RPMI8226 (cell line): ENCODE results near the gene SLC6A6.

Experiments
- DNase-seq: peaks from one replicate; pipeline ENCODE4 v3.0.0-alpha.2; 2015

Gene SLC6A6

DNA sequence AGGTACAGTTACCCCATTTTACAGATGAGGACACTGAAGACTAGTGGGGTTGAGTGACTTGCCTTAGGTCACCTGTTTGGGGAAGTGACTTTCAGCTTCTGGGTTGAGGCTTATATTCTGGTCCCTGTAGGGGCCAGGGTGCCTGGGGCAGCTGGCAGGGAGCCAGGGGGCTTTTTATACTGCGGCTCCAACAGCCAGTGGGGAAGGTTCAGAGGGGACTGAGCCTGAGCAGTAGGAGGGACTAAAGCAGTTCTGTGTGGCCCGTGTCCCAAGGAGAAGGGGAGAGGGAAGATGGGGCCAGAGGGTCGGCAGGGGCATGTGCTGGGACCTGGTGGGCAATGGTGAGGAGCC is 37.7 kb downstream of the SLC6A6 start:
- no peak for DNase-seq

- no peak for DNase-seq
Measured at GRCh38 chr3:14440531-14441239, 38.3 kb downstream of the SLC6A6 start.

DNA sequence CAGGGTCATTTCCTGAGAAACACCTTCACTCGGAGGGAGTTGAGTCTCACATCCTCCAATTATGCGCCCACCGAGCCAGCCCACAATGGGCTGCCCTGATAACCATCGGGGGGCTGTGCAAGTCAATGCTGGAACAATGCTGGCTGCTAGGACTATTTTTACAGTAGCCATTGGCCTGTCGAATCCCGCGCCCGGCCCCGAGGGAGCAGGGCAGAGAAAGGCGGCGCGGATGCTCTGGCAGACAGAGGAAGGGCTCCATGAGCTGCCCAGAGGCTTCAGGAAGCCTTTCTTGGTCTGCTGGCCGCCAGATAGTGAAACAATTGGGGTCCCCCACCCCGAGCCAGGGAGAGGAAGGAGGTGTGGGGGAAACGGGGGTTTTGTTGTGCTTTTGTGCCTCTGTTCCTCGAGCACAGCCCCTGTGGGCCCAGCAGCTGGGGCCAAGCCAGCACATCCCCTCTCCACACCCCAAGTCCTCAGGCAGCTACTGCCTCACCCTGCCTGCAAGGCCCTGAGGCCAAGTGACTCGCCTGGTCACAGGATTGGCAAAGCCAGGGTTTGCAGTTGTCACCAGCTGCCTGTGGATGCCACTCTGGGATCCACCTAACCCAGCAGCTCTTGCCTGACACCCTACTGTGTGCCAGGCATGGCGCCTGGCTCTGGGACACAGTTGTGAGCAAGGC is 39.0 kb downstream of the SLC6A6 start:
- DNase-seq, result no peak

DNA sequence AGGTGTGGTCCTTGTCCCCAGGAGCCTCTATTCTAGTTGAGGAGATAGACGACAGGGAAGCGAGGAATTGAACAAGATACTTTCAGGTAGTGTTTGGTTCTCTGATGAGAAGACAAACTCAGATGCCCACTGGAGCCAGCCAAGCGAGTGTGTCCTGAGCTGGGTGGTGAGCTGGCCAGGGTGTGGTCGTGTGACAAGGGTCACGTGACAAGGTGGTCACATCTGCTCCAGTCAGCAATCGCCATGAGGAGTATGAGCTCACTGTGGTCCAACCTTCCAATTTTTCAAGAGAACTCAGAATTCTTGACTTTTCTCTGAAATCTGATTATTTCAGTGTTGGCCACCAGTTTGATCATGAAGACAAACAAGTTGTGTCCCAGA is 39.5 kb downstream of the SLC6A6 start:
- no peak for DNase-seq

- no peak for DNase-seq
Measured at GRCh38 chr3:14444380-14444779, 42.0 kb downstream of the SLC6A6 start.

GRCh38 chr3:14445773-14446172 is 43.4 kb downstream of the SLC6A6 start:
- no peak for DNase-seq

GRCh38 chr3:14446988-14447570 is 44.7 kb downstream of the SLC6A6 start:
- no peak for DNase-seq

GRCh38 chr3:14448063-14448462 is 45.7 kb downstream of the SLC6A6 start:
- DNase-seq, result no peak

DNA sequence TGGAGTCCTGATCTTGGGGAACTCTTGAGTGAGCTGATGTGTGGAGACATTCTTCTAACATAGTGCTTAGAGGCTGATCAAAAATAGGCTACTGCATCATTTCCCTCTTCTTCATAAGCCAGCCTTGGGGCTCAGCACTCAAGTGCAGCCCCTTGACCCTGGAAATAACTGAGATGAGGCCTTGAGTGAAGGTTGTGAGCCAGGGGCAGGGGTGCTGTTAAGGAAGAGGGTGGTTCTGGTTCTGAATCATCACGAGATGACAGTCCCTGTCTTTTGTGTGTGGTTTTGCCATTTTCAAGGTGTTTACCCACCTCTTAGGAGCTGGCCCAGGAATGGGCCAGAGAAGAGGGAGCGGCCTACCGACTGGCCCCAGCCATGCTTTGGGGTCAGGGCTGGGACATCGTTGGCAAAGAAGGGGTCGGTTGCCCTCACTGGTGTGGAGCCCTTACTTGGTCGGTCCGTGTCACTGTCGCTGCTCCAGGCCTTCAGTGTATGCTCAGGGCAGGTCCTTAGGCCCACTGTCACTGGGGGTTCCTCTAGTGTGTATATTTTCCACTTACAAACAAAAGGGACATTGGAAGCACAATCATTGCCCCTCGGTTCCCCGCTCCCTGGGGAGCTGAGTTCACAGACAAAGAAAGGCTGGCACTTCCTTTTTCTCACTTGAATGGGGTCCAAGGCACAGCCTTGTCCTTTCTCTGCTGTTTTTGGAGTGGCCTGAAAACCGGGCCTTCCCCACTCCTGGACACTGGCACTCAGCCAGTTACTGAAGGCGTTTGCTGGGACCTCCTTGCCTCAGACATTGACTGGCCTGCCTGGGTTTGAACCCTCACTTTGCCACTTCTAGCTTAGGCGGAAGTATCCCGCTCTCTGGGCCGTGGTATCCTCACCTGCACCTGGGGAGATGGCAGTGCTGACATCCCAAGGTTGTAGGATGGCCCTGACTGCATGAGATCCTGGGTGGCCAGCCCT is 46.6 kb downstream of the SLC6A6 start:
- no peak for DNase-seq

- no peak for DNase-seq
Measured at GRCh38 chr3:14450506-14450905, 48.1 kb downstream of the SLC6A6 start.

DNA sequence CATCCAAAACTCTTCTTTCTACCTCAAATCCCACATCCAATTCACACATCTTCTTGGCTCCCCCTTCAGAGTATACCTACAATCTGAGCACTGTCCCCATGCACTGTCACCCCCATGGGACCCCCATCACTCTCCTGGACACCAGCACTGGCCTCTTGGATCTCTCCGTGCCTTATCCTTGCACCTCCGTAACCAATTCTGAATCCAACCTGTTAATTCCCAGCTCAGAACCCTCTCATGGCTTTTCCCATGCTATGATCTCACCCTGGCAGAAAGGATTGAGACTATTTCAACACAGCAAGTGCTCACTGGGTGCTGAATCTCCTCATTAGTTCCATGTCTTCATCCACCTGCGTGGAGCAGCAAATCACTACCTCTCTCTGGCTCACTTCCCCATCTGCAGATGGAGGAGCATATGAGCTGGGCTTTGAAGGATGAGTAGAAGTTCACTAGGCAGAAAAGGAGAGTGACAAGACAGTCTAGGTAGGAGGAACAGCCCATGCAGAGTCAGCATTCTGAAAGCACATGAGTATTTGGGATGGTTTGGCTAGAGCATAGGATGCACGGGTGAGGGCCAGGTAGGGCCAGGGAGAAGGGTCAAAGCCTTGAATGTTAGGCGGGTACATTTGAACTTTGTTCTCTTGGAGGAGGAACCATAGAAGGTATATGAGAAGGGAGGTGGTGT is 48.7 kb downstream of the SLC6A6 start:
- no peak for DNase-seq

DNA sequence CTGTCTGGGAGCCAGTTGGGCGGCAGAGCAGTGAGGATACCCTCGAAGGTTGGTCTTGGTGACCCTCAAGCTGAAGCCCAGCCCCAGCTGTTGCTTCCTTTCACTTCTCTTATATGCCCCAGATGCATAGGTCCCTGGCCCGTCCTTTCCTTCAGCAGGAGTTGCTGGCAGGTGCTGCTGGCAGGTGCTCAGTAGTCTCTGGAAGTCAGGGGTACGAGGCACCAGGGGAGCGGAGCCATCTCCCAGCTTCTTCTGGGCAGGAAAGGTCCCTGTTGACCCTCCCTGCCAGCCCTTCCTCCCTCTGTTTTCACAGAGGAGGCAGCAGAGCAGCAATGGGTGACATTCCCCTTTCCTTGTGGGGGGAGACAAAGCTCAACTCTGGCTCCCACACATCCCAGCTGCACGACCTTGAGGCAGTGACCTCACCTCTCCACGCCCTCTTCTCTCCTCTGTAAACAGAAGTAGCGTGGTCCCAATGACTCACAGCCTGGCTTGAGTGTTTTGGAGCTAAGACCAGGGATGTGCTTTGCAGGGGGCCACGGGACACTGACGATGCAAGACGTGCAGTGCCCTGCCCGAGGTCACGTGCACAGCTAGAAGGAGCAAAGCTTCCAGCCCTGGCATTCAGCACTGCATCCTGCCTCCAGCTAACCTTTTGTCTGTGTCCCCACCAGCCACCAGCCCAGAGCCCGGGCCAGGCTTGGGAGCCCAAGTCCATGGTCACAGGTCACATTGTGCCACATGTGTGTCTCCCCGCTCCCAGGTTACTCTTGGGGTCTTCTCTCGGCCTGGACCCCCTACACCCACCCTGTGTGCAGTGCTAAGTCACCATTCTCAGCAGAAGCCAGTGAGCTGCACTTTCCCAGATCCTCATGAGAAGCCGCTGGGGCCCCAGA is 49.7 kb downstream of the SLC6A6 start:
- DNase-seq, result no peak

DNA sequence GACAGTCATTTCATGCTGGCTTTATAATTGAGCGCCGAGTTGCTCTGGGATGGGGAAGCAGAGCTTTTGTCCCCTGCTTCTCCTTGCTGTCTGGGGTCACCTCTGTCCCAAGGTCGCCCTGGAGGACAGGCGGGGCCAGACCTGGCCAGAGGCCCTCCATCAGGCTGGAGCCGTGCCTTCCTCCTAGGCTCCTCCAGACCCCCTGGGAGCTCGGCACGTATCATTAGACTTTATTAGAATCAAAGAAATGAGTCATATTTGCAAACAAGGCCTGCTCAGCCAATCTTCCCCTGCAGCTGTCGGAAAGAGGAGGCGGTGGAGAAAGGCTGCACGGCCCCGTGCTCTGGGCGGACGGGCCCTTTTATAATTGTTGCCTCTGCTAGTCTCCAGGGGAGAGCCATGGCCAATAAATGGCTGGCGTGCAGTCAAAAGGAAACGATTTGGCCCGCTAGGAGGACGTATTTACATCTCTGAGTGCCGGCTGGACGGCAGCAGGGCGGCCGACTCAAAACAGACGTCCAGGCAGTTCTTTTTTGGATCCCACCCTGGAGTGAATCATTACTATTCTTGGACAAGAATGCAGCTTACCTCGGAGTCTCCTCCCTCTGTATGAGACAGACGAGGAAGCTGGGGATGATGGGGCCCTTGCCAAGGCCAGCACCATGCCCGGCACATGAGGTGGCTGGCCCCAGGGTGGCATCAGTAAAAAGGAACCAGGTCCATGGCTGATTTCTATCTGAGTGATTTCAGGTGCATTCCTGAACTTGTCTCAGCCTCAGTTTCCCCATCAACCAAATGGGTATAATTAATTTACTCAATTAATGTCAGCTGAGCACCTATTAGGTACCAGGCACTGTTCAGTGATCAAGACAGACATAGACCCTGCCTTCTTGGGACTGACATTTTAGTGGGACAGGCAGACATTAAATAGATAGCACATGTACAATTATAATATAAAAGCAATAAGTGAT is 50.6 kb downstream of the SLC6A6 start:
- no peak for DNase-seq

- DNase-seq, result no peak
Measured at GRCh38 chr3:14453876-14454638, 51.7 kb downstream of the SLC6A6 start.

DNA sequence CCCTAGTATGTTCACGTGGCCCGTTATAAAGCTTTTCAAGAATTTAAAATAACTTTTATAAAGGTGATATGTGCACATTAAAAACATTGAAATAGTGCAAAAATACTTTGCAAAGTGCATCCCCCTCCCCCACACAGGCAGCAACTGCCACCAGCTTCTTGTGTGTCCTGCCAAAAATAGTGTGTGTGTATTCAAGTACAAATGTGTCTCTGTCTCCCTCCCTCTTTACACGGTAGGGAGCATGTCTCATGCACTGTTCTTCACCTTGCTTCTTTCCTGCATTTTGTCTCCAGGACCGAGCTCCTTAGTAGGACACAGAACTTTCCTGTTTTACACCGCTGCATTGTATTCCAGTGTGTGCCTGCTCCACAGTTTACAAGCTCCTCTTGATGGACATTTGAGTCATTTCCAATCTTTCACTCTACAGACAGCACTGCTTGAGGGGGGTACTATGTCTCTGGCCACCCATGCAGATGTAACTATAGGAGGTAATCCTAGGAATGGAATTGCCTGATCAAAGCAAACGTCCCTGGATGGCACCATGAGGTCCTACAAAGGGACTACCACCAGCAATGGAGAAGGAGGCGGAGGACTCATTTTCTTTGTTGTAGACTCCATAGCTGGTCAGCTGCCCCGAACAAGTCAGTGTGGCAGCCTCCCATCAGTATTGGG is 52.4 kb downstream of the SLC6A6 start:
- no peak for DNase-seq

- peak; percentile 66 for DNase-seq
Measured at GRCh38 chr3:14455571-14456317, 53.3 kb downstream of the SLC6A6 start.

GRCh38 chr3:14456794-14457193 is 54.4 kb downstream of the SLC6A6 start:
- no peak for DNase-seq

- no peak for DNase-seq
Measured at GRCh38 chr3:14457481-14457880, 55.1 kb downstream of the SLC6A6 start.
